ENCODE results near the gene CENPU.

CENPU gene

GRCh38 chr4:184722798-184723197, 11.1 kb downstream of the CENPU start:
- H3K27me3 ChIP-seq (ENCODE audit: insufficient read depth, insufficient read length) = no peaks in the 10 kb centered on the region
- peaks cover 45% of the 10 kb centered on the region for H3K36me3 ChIP-seq (ENCODE audit: insufficient read depth, insufficient read length, low read length)
- no peak for TF ChIP-seq YY1 (IDR thresholded peaks at IDR 0.05; ENCODE audit: insufficient read depth, insufficient read length)
- H3K4me1 ChIP-seq (ENCODE audit: insufficient read depth, insufficient read length) = no peaks in the 10 kb centered on the region
- H3K9me3 ChIP-seq (ENCODE audit: insufficient read depth, low read length) = no peaks in the 10 kb centered on the region
- no peak for DNase-seq (ENCODE audit: low read depth, low spot score)
- no peak overlapping the region for H3K4me3 ChIP-seq (ENCODE audit: insufficient read length, low read depth)
- H3K9ac ChIP-seq (ENCODE audit: insufficient read length, low read depth) = no peak overlapping the region

GRCh38 chr4:184721254-184721653, 12.6 kb downstream of the CENPU start:
- TF ChIP-seq ZNF274 (IDR thresholded peaks at IDR 0.05; ENCODE audit: low read depth, low read length) = no peak
- no peak for TF ChIP-seq SUZ12 (IDR thresholded peaks at IDR 0.05; ENCODE audit: extremely low read depth, insufficient read depth, insufficient read length)
- TF ChIP-seq YY1 (IDR thresholded peaks at IDR 0.05; ENCODE audit: insufficient read depth, insufficient read length) = no peak
- Histone ChIP-seq H3K27me3 (ENCODE audit: insufficient read depth, insufficient read length) (no peaks in the 10 kb centered on the region), H3K36me3 (ENCODE audit: insufficient read depth, insufficient read length, low read length) (peaks cover 47% of the 10 kb centered on the region), H3K4me1 (ENCODE audit: insufficient read depth, insufficient read length) (no peaks in the 10 kb centered on the region), H3K9ac (ENCODE audit: insufficient read length, low read depth) (no peak overlapping the region), H3K9me3 (ENCODE audit: insufficient read depth, low read length) (no peaks in the 10 kb centered on the region), H3K4me3 (ENCODE audit: insufficient read length, low read depth) (no peak overlapping the region)
- no peak for DNase-seq (ENCODE audit: low read depth, low spot score)

DNA sequence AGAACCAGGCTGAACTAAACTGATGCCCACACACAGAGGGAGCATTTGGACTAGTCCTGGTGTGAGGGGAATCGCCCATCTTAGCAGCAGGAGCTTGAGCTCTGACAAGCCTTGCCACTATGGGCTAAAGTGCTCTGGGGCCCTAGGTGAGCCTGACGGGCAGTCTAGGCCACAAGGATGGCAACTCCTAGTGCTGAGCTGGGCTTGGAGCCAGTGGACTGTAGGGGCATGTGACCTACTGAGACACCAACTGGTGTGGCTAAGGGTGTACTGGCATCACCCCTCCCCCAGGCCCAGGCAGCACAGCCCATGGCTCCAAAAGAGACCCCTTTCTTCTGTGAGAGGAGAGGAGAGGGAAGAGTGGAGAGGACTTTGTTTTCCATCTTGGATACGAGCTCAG, 14.5 kb downstream of the CENPU start:
- no peak overlapping the region for H3K4me3 ChIP-seq (ENCODE audit: insufficient read length, low read depth)
- H3K9me3 ChIP-seq (ENCODE audit: insufficient read depth, low read length) = no peaks in the 10 kb centered on the region
- no peaks in the 10 kb centered on the region for H3K27me3 ChIP-seq (ENCODE audit: insufficient read depth, insufficient read length)
- no peak for DNase-seq (ENCODE audit: low read depth, low spot score)
- no peaks in the 10 kb centered on the region for H3K4me1 ChIP-seq (ENCODE audit: insufficient read depth, insufficient read length)
- peaks cover 47% of the 10 kb centered on the region for H3K36me3 ChIP-seq (ENCODE audit: insufficient read depth, insufficient read length, low read length)
- TF ChIP-seq SUZ12 (IDR thresholded peaks at IDR 0.05; ENCODE audit: extremely low read depth, insufficient read depth, insufficient read length) (no peak), ZNF274 (IDR thresholded peaks at IDR 0.05; ENCODE audit: low read depth, low read length) (no peak)
- H3K9ac ChIP-seq (ENCODE audit: insufficient read length, low read depth) = no peak overlapping the region

- Histone ChIP-seq H3K36me3 (ENCODE audit: insufficient read depth, insufficient read length, low read length) (peaks cover 55% of the 10 kb centered on the region), H3K27me3 (ENCODE audit: insufficient read depth, insufficient read length) (no peaks in the 10 kb centered on the region), H3K9me3 (ENCODE audit: insufficient read depth, low read length) (no peaks in the 10 kb centered on the region), H3K9ac (ENCODE audit: insufficient read length, low read depth) (no peak overlapping the region), H3K4me1 (ENCODE audit: insufficient read depth, insufficient read length) (no peaks in the 10 kb centered on the region), H3K4me3 (ENCODE audit: insufficient read length, low read depth) (no peak overlapping the region)
- DNase-seq (ENCODE audit: low read depth, low spot score) = no peak
- no peak for TF ChIP-seq SUZ12 (IDR thresholded peaks at IDR 0.05; ENCODE audit: extremely low read depth, insufficient read depth, insufficient read length)
- TF ChIP-seq YY1 (IDR thresholded peaks at IDR 0.05; ENCODE audit: insufficient read depth, insufficient read length) = no peak
- TF ChIP-seq ZNF274 (IDR thresholded peaks at IDR 0.05; ENCODE audit: low read depth, low read length) = no peak
Measured at GRCh38 chr4:184715526-184715925, 18.4 kb downstream of the CENPU start.

GRCh38 chr4:184713887-184714286, 20.0 kb downstream of the CENPU start:
- Histone ChIP-seq H3K36me3 (ENCODE audit: insufficient read depth, insufficient read length, low read length) (peaks cover 50% of the 10 kb centered on the region), H3K4me3 (ENCODE audit: insufficient read length, low read depth) (no peak overlapping the region), H3K9me3 (ENCODE audit: insufficient read depth, low read length) (no peaks in the 10 kb centered on the region), H3K9ac (ENCODE audit: insufficient read length, low read depth) (no peak overlapping the region), H3K27me3 (ENCODE audit: insufficient read depth, insufficient read length) (no peaks in the 10 kb centered on the region), H3K4me1 (ENCODE audit: insufficient read depth, insufficient read length) (no peaks in the 10 kb centered on the region)
- no peak for TF ChIP-seq YY1 (IDR thresholded peaks at IDR 0.05; ENCODE audit: insufficient read depth, insufficient read length)
- no peak for TF ChIP-seq ZNF274 (IDR thresholded peaks at IDR 0.05; ENCODE audit: low read depth, low read length)
- TF ChIP-seq SUZ12 (IDR thresholded peaks at IDR 0.05; ENCODE audit: extremely low read depth, insufficient read depth, insufficient read length) = no peak
- DNase-seq (ENCODE audit: low read depth, low spot score) = no peak

DNA sequence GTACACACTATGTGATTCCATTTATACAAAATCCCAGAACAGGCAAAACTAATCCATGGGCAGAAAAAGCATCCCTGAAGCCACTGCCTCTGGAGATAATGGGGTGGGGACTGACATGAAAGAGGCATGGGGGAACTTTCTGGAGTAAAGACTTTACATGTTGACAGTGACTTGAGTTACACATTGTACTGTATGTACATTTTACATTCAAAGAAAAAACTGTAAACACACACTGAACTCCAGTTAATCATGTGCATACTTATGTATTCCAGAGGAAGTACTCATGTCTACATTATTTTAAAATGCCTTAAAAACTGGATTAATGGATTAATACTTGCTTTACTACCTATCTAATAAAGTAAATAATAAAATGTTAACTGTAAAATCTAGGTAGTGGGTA, 21.6 kb downstream of the CENPU start:
- no peak for TF ChIP-seq ZNF274 (IDR thresholded peaks at IDR 0.05; ENCODE audit: low read depth, low read length)
- TF ChIP-seq YY1 (IDR thresholded peaks at IDR 0.05; ENCODE audit: insufficient read depth, insufficient read length) = no peak
- TF ChIP-seq SUZ12 (IDR thresholded peaks at IDR 0.05; ENCODE audit: extremely low read depth, insufficient read depth, insufficient read length) = no peak
- Histone ChIP-seq H3K4me3 (ENCODE audit: insufficient read length, low read depth) (no peak overlapping the region), H3K36me3 (ENCODE audit: insufficient read depth, insufficient read length, low read length) (peaks cover 38% of the 10 kb centered on the region), H3K9ac (ENCODE audit: insufficient read length, low read depth) (no peak overlapping the region), H3K9me3 (ENCODE audit: insufficient read depth, low read length) (no peaks in the 10 kb centered on the region), H3K4me1 (ENCODE audit: insufficient read depth, insufficient read length) (no peaks in the 10 kb centered on the region), H3K27me3 (ENCODE audit: insufficient read depth, insufficient read length) (no peaks in the 10 kb centered on the region)
- DNase-seq (ENCODE audit: low read depth, low spot score) = no peak

DNA sequence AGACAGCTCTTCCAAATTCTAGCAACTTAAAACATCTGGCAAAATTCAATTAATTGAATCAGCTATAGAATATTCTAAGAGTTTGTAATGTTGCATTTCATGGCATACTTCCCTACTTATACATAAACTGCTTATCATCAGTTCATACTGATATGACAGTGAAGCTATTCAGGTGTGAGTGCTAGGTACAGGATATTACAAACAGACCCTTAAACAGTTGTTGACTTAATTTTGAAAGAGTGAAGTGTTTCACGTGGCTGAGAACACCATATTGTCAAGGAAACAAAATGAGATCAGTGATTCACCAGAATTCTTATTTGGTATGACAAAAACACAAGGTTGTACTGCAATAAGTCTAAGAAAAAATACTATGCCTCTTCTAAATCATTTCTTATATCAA, 27.4 kb downstream of the CENPU start:
- no peak for DNase-seq (ENCODE audit: low read depth, low spot score)

DNA sequence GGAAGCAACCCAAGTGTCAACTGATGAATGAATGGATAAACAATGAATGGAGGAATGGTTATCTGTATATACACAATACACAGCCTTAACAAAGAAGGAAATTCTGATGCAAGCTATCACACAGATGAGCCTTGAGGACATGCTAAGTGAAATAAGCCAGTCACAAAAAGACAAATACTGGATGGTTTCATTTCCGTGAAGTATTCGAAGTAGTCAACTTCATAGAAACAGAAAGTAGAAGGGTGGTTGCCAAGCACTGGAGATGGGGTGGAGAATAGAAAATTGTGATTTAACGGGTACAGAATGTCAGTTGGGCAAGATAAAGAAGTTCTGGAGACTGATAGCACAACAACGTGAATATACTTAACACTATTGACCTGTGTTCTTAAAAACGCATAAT, 28.2 kb downstream of the CENPU start:
- Histone ChIP-seq H3K36me3 (ENCODE audit: insufficient read depth, insufficient read length, low read length) (peaks cover 55% of the 10 kb centered on the region), H3K27me3 (ENCODE audit: insufficient read depth, insufficient read length) (no peaks in the 10 kb centered on the region), H3K4me1 (ENCODE audit: insufficient read depth, insufficient read length) (no peaks in the 10 kb centered on the region), H3K9ac (ENCODE audit: insufficient read length, low read depth) (no peak overlapping the region), H3K9me3 (ENCODE audit: insufficient read depth, low read length) (no peaks in the 10 kb centered on the region), H3K4me3 (ENCODE audit: insufficient read length, low read depth) (no peak overlapping the region)
- TF ChIP-seq YY1 (IDR thresholded peaks at IDR 0.05; ENCODE audit: insufficient read depth, insufficient read length) (no peak), ZNF274 (IDR thresholded peaks at IDR 0.05; ENCODE audit: low read depth, low read length) (no peak), SUZ12 (IDR thresholded peaks at IDR 0.05; ENCODE audit: extremely low read depth, insufficient read depth, insufficient read length) (no peak)
- DNase-seq (ENCODE audit: low read depth, low spot score) = no peak

More for the DNA sequence above, 27.4 kb downstream of the CENPU start:
- H3K9me3 ChIP-seq (ENCODE audit: insufficient read depth, low read length) = no peaks in the 10 kb centered on the region
- H3K9ac ChIP-seq (ENCODE audit: insufficient read length, low read depth) = no peak overlapping the region
- H3K4me3 ChIP-seq (ENCODE audit: insufficient read length, low read depth) = no peak overlapping the region
- H3K4me1 ChIP-seq (ENCODE audit: insufficient read depth, insufficient read length) = no peaks in the 10 kb centered on the region
- peaks cover 52% of the 10 kb centered on the region for H3K36me3 ChIP-seq (ENCODE audit: insufficient read depth, insufficient read length, low read length)
- no peaks in the 10 kb centered on the region for H3K27me3 ChIP-seq (ENCODE audit: insufficient read depth, insufficient read length)
- TF ChIP-seq YY1 (IDR thresholded peaks at IDR 0.05; ENCODE audit: insufficient read depth, insufficient read length) = no peak
